NOMO-1 (cell line): ENCODE data around the gene ZIC2.

Source experiments
- DNase-seq, 2 experiments: peaks; one replicate each; lab custom pipeline; 2025; ENCODE audit not compliant: unreplicated experiment in 2 of 2; lab: John Stamatoyannopoulos, UW

The ZIC2 gene

DNA sequence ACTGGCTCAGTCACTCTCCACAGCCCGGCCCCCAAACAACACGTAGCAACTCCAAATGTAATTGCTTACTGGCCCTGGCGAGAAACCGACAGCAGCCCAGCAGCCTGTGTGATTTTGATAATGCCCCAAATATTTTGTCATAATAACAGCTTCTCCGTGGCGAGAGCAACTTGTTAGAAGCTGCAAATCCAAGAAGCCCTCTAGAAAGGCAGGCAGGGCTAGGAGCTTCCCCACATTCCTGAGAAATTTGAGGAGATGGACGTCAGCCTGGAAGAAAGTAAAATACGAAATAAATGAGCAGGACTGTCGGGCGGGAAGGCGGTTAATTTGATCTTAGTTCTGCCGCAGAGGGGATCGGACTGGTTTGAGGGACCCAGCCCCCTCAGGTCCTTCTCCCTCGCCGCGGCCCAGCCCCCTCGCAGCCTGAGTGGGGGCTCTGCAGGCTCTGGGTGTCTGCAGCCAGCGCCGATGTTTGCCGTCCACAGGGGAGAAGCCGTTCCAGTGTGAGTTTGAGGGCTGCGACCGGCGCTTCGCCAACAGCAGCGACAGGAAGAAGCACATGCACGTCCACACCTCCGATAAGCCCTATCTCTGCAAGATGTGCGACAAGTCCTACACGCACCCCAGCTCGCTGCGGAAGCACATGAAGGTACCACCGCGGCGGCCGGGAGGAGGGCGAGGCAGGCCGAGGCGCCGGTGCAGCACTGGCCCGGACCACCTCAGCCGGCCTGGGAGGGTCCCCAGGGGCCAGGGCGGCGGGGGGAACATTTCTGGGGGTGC, 3.1 kb downstream of the ZIC2 start:
- no peak for DNase-seq

DNA sequence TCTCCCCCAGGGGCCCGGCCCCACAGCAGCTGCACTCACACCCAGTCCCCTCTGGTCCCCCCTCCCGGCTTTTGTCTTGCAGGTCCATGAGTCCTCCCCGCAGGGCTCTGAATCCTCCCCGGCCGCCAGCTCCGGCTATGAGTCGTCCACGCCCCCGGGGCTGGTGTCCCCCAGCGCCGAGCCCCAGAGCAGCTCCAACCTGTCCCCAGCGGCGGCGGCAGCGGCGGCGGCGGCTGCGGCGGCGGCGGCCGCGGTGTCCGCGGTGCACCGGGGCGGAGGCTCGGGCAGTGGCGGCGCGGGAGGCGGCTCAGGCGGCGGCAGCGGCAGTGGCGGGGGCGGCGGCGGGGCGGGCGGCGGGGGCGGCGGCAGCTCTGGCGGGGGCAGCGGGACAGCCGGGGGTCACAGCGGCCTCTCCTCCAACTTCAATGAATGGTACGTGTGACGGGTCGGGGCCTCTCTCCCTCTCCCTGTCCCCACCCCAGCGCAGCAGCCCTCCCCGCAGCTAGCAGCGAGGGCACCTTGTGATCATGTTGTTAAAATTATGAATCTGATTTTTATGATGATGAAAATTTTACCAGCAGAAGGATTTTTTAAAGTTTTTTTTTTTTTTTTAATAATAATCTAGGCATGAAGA, 3.8 kb downstream of the ZIC2 start:
- no peak for DNase-seq

DNA sequence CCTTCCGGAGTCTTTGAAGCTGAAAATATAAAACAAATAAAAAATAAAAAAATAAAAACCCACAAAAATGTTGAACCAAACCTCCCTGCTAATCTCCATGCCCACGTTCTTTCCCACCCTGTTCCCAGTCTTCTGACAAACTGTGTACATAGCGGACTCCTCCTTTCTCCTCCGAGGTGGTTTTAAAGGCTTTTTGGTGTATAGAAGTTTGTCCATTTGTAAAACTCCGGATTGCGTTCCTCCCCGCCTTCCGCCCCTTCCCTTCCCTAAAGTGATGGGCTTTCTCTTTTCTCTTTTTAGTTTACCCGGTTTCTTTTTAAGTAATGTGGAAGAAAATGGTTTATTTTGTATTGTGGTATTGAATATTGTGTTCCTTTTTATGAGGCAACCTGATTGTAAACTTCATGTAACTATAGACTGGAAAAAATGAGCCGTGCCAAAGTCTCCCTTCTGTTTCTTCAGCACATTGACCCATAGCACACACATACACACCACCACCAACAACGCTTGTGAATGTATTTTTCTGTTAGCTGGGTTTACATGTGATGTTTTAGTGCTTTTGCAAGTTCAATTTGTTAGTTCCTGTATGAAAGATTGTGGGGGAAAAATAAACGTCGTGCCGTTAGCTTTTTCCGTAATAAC, 4.4 kb downstream of the ZIC2 start:
- no peak for DNase-seq

DNA sequence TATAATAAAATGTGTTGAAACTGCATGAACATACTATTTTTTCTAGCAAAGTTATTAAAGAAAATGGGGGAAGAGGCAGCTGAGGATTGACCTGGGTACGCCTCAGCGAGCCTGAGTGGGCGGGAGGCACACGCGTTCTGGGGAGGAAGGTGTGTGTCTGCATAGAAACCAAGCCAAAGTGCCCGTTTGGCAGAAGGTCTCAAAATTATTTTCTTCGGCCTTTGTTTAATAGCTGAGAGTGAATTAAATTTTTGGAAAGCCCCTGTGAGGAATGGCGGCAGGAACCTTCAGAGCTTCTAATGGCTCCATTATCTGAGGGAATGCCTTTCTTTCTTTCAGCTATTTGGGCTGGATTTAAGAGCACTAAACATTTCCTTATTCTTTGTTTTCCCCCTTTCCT, 5.2 kb downstream of the ZIC2 start:
- DNase-seq, result no peak

DNA sequence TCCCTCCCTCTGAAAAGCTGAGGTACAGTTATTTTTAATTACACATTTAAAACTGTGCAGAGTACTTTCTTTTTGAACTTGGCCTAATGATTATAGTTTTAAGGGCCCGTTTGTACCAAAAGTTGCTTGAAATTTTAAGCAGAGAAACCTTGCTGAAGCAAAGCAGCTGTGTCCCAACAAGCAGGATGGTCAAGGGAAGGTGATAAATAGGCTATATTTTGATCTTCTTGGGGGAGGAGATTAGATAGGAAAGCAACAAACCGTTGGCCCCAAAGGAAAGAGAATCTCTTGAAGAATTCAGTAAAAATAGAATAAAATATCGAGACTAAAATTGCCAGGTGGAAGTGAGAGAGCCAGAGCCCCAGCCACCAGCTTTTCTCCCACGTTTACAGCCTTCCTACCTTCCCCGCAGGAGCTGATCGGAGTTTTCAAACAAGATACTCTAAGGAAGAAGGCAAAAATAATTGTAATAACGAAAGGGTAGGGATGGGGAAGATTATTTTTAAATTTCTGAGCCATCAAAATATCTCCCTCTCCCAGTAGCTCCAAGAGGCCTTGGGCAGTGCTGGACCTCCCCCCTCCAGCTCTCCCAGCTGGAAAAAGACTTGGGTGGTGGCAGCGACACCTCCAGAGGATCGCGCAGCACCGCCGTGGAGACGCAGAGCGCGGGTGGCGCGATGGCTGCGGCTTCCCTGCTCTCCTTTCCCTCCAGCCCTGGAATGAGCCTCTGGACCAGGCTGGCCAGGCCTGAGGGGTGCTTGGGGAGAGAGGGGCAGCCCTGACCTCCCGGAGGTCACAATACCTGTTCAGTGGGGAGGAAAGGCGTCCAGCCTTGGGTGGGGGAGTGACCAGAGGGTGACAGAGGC, 5.8 kb downstream of the ZIC2 start:
- DNase-seq, result no peak

DNA sequence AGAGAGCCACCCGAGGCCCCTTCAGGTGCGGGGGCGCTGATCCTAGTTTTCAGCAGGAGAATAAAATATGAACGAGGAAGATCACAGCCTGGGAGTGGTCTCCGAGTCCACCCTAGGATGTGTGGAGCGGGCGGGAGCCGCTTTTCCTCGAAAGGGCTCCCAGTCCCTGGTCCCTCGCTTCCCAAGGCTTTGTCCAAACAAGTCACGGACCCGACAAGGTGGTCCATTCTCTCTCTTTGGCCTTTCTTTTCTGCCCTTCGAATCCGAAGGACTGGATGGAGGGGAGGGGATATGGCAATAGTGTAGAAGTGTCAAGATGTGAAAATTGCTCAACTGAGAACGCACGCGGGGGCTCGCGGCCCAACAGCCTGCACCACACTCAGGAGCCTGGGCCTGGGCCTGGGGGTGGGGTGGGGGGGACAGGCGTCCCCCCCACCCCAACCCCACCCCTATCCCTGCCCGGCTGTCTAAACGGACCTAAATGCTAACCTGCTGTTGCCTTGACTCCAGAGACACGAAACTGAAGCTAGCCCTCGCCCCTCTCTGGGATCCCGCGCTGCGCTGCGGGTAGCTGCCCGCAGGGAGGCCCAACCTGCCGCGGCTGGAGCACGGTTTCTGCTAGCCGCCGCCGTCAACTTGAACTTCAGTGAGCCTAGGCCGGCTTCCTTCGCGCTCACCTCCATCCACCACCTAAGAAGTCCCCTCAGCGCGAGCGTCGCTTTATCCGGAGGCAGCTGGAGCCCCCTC, 7.1 kb downstream of the ZIC2 start:
- no peak for DNase-seq

DNA sequence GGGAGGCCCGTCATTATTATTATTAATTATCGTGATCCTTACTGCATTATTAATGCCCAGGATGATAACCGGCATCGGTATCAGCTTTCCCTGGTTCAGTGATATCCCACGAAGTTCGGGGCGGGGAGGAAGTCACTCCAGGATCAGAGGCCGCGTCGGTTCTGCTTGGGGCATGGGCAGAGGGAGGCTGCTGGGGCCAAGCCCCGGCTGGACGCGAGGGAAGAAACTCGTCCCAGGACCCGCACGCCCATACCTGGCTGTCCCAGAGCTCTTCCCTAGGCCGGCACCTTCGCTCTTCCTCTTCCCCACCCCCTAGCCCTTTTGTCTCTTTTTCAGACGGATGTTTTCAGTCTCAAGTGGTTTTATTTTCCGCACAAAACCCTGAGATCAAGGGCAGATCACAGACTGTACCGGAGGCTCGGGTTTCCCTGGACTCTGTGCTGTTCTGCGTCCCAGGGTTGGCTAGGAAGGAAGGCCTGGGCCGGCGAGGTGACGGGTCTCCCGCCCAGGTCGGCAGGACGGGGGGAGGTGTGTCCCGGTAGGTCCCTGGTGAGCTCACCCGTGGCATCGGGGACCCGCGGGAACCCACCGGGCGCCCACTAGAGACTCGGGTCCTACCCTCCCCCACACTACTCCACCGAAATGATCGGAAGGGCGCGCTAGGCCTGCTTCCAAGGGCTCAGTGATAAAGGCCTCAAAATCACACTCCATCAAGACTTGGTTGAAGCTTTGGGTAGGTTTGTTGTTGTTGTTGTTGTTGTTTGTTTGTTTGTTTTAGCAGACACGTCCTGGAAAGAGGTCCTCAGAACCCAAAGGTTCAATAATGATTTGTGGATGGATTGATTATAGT, 7.9 kb downstream of the ZIC2 start:
- DNase-seq, result no peak

DNA sequence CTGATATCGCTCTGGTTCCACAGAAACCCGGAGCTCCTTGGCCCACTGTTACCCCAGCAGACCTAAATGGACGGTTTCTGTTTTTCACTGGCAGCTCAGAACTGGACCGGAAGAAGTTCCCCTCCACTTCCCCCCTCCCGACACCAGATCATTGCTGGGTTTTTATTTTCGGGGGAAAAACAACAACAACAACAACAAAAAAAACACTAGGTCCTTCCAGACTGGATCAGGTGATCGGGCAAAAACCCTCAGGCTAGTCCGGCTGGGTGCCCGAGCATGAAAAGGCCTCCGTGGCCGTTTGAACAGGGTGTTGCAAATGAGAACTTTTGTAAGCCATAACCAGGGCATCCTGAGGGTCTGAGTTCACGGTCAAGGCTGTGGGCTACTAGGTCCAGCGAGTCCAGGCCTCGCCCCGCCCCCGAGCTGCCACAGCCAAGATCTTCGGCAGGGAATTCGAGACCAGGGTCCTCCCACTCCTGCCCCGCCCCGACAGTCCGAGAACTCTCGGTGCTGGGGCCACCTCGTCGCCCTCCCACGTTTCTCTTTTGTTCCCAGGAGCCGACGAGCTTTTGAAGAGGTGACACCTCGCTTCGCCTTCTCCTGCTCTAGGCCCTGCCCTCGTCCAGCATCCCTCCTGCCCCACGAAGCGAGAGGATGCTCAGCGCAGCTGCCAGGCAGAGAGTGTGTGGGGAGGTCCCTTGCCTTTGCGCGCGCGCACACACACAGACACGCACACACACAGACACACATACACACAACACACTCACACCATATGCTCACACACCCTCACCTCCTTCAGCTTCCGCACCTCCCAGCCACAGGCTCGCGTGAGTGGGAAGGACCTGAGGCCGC, 8.8 kb downstream of the ZIC2 start:
- DNase-seq, result no peak

DNA sequence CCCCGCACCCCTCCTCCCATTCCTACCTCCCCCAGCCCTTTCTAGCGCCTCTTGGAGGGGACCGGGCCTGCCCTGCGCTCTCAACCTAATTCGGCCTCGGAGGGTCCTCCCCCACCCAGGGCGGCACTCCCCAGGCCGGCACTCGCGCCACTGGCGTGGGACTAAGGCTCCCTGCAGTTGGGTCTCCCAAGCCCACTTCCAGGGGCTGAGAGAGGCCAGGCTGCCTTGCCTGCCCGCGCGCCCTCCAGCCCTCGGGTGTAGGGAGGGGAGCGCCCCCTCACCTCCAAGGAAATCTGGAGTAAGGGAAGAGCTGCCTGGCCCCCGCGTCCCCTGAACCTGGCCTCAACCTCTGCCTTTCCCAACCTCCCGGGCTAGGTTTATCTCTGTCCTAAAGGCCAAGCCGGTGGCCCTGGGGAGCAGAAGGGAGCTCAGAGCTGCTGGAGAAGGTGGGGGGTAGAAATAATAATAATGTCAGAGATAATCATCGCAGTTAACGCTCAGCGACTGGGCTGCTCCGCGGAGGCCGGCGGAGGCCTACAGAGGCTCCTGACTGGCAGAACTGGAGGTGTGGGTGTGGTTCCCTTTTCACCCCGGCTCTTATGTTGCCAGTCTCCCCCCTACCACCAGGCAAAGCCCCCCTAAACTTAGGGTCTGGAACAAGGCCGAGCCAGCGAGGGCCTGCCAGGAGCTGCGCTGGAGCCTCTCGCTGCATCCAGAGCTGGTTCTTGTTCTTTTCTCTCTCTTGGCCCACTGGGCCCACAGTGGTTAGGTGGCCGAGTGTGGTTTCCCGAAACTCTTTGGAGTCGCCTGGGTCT, 9.6 kb downstream of the ZIC2 start:
- no peak for DNase-seq

DNA sequence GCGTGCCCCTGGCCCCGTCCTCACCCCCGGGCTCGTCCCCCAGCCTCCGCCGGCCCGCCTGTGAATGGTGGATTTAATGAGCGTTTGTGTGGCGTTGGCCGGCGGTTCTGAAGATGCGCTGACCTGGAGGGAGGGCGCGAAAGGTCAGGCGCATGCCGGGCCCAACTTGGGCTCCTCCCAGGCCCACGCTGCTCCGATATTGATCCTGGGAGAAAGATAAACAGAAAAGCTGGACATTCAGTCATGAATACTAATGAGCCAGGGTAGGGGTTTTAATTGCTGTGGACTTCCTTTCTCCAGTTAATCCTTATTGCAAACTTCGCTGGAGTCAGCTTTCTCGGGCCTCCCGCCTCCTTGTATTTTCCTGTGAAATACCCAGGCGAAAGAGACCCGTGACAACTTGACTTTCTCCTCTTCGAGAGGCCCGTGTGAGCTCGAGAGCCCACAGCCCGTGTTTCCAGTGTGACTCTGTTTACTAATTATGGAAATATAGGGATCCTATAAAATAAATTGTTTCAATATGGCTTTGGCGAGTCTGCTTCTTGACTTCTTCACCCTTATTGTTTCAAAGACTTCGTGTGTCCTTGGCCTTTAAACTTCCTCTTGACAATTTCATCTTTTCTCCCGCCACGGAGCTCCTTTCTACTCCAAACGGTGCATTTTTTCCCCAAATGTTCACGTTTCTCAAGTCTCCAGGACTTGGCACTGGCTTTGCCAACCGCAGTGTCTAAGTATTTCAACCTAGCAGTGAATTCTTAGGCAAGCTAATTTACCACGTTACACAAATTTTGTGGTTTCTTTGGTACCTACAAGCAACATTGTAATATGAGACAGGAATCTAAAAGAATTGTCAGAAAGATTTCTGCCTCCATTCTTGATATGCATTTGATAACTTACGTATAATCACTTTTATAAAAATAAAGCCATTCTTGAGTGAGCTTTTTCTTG, 10.5 kb downstream of the ZIC2 start:
- no peak for DNase-seq

DNA sequence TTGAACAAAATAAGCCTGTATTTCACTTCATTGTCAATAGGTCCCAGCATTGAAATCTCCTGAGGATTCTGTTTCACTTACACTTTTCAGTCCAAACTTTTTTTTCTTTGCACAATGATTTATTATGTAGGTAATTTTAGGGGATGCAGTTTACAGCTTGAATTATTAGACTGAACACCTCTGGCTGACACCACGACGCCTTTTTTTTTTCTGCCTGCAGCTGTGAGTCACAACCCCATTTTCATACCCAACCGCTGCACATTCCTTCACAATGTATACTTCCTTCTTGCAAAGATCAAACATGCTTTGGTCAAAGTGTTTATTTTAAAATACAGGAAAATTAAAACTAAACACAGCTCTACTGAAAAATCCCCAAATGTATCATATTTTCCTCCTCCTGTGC, 11.4 kb downstream of the ZIC2 start:
- DNase-seq, result no peak

DNA sequence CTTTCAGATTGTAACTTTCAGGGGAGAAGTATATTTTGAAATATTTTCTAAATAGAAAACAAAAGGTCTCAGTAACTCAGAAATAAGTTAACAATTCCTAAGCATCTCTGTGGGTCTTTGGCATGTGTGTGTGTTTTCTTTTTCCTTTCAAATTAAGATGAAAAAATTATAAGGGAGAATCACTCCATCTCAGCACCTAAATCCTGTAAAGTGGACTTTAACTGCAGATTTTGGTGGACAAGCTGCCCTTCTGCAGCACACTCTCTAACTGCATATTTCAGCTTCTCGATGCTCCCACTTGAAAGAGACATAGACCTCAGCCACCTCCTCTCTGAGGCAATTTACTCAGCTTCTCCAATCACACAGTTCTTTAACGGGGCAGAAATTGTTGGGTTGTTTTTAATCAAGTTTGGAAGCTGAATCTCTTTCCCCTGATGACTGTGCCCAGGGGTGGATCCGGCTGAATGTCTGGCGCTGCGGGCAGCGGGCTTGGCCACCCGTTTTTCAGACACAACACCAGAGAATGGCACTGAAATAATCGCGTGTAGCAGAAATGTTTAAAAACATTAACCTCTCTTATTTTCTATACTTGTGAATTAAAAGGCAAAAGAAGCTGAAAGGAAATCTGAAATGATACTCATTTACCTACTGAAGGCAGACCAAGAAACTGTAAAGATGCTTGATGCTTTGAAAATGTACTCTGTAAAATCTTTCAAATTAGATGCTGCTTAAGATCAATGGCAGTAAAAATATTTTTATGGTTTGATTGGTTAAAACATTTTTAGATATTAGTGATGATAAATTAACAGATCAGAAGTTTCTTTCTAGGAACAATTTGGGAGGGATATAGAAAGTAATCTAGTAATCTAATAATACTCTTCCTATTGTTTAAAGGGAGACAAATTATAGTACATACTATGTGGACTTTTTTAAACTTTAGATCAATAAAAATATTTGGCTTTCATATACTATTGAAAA, 12.4 kb downstream of the ZIC2 start:
- no peak for DNase-seq

DNA sequence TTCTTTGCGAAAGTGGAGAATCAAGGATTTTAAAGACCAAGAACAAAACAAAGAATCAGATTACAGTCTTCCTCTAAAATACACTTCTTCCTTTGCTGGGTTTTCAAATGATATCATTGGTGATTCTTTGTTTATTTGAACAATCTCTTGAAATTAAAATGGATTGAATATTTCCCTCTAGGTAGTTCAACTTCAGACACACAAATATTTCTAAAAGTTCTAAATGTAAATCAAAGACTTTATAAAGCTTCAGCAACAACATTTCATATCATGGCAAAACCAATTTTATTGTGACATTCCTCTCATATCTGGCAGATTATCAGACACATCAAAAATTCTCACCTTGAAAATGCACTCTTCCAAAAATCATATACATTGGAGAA, 13.0 kb downstream of the ZIC2 start:
- no peak for DNase-seq

DNA sequence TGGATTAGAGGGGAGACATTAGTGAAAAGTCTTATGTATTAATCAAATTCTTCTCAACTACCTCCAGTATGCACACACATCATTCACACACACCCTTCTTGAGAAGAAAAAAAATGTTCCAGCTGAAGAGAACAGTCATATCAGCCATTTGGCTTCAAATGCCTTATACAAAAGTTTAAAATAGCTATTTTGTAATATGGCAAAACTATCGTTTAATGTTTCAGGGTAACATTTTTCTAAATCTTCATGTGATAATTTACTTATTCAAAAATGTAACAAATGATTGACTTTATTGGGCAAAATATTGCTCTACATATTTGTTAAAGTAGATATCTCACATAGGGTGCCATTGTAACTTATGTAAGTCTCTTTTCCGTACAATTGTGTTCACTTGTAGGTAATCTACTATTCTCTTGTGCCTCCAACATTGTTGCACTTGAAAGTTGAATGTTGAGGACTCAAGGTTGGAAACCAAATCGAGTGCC, 13.6 kb downstream of the ZIC2 start:
- no peak for DNase-seq

DNA sequence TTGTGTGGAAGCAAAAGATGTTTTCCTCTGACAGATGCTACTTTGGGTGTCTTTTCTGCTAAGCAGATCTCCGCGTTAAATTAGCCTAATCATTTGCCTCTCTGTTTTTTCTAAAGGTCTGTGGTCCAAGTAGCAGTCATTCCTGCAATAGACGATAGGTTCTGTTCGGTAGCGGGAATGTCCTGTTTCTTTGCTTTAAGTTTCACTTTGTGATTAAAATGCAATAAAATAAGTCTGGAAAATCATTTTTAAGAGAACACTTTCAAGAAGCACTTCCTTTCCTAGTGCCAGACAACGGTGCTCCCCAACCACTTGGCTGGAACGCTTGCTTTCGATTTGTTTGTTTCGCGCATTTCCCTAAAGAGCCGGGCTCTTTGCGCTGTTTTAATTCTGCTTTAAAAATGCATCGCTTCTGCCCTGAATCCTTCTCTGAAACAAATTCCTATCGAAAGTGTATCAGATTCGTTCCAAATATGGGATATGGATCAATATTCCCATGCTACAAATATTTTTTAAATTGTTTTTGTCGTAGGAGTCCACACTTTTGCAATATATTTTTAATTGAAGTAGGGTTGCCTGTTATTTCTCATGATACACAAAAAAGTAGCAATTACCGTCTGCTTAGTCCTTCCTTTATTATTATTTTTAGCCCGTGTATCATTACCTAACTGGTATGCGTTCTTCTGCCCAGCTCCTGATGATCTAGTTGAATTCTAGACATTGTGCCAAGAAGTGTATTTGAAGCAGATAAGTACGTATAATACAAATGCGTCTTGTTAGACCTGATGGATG, 14.2 kb downstream of the ZIC2 start:
- no peak for DNase-seq
